GM19328 (cell line): ENCODE results near the gene MPP1.

Experiments
- ATAC-seq: cut with Tn5 transposase; IDR thresholded peaks from one replicate; pipeline ENCODE4 v1.9.1; 2021; ENCODE audit warnings: mild to moderate bottlenecking, moderate library complexity; ENCODE audit not compliant: unreplicated experiment

The MPP1 gene

GRCh38 chrX:154813801-154814200 lies 8.5 kb upstream of the MPP1 start:
- no peak for ATAC-seq

DNA sequence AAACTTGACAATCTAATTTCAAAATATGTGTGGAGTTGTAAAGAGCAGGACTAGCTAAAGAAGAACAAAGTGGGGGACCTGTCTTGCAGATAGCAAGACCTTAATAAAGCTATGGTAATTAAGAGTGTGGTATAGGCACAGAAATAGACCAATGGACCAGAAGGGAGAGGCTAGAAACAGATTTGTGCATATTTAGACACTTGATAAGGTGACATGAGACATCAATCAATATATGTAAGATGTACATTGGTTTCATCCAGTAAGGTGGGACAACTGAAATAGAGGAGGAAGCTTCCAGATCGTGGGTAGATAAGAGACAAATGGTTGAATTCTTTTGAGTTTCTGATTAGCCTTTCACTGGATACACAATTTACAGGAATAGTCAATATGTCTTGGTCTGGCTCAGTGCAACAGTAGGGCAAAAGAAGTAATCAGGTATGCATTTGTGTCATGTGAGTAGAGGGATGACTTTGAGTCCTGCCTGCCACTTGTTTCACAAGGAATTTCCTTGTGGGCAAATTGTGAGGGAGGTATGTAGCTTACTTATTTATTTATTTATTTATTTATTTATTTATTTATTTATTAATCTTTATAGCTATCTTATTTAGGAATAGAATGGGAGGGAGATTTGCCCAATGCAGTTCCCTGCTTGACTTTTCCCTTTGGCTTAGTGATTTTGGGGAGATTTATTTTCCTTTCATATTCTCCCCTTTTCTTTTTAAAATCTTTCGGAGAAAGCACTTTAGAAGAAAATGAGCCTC lies 7.2 kb upstream of the MPP1 start:
- no peak for ATAC-seq

DNA sequence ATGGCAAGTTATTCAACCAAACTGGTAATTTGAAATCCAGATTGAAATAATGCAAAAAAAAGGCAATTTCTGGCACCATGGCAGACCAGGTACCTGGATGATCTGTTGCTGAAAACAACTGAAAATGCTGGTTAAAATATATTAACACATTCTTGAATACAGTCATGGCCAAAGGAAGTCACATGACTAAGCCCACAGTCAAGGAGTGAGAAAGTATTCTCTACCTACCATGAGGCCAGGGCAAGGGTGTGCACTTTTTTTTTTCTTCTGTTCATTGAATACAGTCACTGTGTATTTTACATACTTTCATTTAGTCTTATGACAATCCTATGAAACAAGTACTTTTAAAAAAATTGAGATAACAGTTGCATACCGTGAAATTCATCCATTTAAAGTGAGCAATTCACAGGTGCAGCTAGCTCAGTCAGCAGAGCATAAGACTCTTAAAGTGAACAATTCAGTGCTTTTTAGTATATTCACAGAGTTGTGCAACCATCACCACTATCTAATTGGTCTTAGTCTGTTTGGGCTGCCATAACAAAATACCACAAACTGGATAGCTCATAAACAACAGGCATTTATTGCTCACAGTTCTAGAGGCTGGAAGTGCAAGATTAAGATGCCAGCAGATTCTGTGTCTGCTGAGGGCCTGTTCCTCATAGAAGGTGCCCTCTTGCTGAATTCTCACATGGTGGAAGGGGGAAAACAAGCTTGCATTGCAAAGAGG lies 4.8 kb upstream of the MPP1 start:
- ATAC-seq = no peak

GRCh38 chrX:154806837-154807501 lies 1.7 kb upstream of the MPP1 start:
- no peak for ATAC-seq

- no peak for ATAC-seq
Measured at GRCh38 chrX:154805696-154806091, 409 bp upstream of the MPP1 start.

GRCh38 chrX:154804261-154804956 lies 876 bp downstream of the MPP1 start:
- no peak for ATAC-seq

- no peak for ATAC-seq
Measured at GRCh38 chrX:154802947-154803346, 2.3 kb downstream of the MPP1 start.

DNA sequence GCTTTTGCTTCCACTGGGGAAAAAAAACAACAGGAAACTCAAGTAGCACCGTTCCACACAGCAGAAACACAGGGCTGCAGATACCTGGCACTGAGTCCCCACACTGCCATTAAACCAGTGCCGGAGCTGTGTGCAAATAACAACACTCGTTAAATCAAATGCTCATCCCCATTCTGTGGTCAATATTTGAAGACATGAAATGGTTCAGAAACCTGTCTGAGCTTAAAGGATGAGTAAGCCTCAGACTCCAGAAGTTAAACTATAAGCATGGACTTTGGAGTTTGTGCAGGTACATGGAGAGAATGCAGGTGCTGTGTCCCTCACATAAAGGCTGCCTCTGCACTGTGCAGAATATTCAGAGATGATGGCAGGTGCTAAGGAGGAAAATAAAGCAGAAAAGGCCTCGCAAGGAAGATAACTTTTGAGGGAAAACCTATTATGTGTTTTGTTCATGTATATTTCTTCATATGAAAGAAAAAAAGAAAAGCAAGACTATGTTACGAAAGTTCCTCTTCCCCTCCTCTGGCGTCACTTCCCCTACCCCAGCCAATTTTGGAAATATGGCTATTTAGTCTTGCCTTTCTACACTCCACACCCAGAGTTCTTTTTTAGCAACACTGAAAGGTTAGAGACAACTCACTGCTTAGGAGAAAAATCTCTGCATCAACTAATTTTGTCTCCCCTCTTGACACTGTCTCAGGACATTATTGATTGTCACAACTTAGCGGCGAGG lies 4.6 kb downstream of the MPP1 start:
- ATAC-seq = no peak

DNA sequence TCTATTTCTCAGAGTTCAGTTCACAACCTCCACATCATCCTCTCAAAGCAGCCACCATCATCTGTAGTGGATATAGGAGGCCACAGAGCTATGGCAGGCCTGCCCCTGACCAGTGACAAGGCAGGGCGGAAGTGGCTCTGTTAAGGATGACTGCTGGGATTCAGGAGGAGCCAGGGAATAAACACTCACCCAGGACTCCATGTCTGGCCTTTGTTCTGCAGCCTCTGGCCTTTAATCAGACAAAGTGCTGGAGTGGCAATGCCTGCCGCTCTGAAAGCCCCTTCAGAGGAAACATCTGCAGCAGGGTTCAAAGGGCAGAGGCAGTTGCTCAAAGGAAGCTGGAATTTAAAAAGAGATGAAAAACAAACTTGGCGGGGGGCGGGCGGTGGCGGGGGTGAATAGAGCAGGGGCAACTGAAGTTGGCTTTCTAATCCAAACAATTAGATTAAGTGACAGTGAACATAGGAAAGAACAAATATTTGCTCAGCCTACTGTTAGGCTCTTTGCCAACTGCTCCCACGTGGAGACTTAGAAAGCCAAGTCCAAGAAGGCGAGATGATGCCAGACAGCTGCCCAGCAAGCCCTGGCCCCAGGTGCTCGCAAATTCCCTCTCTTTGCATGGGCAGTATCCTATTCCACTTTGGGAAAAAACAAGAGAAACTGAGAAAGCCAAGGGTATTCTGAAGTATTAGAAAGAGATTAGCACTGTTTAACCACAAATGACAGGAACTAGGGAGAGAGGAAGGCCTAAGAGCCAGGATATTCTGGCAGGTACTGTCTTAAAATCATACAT lies 5.5 kb downstream of the MPP1 start:
- no peak for ATAC-seq

- no peak for ATAC-seq
Measured at GRCh38 chrX:154797006-154797405, 8.3 kb downstream of the MPP1 start.

DNA sequence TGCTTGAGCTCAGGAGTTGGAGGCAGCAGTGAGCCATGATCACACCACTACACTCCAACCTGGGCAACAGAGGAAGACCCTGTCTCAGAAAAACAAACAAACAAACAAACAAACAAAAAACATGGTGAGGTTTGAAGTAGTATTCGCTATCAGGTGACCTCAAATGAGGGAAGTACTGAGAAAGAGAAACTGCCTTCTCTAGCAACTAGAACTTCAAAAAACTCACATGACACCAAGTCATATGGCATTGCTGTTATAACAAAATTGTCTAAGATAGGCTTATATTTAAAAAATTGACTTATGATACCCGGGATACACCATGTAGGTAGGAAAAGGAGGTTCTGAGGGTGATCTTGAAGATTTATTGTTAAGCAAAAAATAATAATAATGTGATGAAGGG lies 10.3 kb downstream of the MPP1 start:
- ATAC-seq = no peak

DNA sequence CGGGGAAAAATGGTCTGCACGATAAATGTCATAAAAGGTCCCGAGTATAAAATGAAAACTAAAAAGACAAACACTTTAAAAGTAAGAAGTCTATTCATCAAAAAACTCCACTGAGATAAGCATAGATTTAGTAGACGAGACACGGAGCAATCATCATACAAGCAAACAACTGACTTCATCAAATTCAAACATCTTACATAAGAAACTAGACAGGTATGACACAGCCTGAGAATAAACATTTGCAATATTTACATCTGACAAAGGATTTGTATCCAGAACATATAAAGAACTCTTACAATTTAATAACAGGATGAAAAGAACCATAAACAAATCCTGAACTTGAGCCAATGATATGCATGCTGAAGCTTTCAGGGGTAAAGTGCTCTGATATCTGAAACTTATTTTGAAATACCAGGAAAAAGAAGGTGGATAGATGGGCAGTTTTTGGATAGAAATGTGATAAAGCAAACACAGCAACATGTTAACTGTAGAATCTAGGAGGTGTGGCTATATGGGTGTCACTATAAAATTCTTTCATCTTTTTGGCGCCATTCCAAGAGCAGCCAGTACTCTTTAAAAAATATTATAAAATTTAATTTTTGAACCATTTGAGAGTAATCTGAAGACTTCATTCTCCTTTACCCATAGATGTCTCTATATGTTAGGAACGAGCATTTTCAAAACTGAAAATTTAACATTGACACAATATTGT lies 12.0 kb downstream of the MPP1 start:
- ATAC-seq = no peak

DNA sequence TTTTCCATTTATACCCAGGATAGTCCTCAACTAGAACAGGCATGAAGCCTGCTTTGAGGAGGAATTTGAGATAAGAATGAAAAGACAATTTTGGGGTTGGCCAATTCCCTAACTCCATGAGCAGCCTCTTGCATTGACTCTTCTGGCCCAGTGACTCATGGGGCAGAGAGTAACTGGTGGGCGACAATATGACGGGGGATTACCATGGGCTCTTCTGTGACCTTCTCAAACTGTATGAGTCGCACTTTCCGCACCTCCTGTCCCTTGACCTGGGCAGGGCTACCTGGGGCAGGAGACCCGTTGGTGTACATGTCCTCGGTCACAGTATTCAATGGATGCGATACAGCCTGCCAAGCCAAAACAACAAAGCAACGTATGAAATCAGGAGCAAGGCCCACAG lies 13.3 kb downstream of the MPP1 start:
- ATAC-seq = no peak

DNA sequence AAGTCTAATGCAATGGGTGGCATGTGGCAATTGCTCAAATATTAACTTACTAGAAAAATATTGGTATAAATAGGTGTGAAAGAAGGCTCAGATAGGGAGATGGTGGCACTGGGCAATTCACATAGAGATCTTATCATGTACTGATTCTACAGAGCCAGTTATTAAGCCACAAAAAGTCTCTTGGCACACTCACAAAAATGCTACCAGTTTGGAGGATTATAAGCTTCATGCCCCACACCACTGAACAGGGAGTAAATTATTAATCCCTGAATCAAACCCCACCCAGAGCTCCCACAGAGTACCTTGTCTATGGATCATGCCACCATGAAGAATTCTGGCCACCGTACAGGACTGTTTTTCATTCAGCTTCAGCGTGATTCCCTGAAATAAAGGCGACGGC lies 13.8 kb downstream of the MPP1 start:
- ATAC-seq = no peak

GRCh38 chrX:154785716-154786115 lies 19.6 kb downstream of the MPP1 start:
- no peak for ATAC-seq

DNA sequence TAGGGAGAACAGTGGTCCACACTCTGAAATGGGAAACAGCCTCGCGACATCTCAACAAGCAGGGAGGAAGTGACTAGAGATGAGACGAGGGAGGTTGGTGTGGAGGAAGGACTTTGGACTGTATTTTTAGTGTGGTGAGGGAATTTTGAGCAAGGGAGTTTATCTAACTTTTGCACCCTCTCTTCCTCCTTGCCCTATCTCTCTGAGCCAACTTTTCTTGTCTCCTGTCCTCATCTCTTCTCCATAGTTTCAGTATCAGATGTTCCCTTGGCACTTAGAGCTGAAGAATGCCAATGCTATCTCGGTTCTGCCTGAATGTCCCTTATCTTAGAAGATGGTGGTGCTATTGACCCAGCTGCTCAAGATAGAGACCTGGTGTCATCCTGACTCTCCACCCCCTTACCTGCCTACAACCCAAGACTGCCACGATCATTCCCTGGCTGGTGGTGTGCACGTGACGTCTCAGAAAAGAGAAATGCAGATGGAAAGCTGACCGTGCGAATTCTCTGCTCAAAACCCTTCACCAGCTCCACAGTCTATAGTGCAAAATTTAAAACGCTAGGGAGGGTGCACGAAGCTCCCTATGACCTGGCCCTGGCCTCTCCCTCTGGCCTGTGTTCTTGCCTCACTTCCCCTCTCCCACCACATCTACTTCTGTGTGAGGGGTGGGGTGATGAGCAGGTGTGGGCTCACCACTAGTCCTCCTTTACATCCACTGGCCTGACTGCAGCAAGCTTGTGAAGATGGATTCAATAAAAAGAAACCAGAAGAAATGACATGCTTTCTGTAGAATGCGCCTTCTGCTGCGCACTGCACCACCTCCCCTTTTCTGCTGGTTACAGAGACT lies 20.9 kb downstream of the MPP1 start:
- ATAC-seq = no peak

DNA sequence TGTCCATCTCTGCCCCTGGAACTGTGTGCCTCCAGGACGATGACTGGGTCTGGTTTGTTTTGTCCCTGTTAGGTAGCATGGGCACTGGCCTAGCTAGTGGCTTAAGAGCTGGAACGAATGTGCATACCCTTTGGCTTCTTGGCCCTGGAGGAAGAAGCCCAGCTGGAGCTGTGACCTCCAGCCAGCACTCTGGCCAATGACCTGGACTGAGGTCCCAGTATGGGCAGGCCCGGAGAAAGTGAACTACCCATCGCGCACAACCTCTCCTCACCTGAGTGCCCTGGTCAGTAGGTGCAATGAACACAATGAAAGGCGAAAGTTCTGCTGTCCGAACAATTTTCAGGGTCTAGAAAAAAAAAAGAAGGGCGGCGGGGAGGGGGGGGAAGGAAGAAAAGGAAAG lies 24.3 kb downstream of the MPP1 start:
- no peak for ATAC-seq

DNA sequence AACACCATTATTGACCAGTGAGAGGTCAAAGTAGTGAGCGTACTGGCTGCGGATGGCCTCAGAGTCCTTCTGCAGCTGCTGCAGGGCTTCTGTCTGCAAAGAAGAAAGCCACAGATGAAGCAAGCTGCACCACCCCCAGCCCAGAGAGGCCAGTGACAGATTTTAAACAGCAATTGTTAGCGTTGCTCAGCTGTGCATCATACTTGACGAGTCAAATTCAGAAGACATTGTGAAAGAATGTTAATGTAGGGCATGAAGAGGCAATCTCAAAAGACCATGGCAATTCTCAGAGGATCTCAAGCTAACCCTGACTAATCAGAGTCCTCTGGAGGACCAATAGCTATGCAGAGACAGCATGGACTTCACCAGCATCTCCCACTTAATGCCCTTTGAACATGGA lies 26.0 kb downstream of the MPP1 start:
- no peak for ATAC-seq
